H1 (cell line): ENCODE data around the gene KPNA6. TPM values are rescaled to one million over a fixed set of nuclear protein-coding genes. Genes with fewer than 3 reads are reported as not detected.

Experiments
- polyA plus RNA-seq, 7 experiments: library from polyadenylated mRNA; depleted of rRNA in 3 of 7; stranded (reverse) in 5 of 7; unstranded in 2 of 7; fragments of >200 nt in 5 of 7; fragments of 200-250 nt in 2 of 7; gene quantifications; 1 replicate in 5 of 7; 2 replicates in 1 of 7; 4 replicates in 1 of 7; pipeline versions ENCODE4 v1.2.1 to v1.2.3, GENCODE V29; 2011 to 2013; ENCODE audit warnings: missing spikeins in 2 of 7, mixed read lengths in 2 of 7
- total RNA-seq: library from RNA; stranded (reverse); fragmentation: NEBNext Ultra II Directional; extraction: Animal tissue kit (Norgen Biotek cat#: 25700); gene quantifications from 2 replicates; pipeline ENCODE4 v1.2.1, GENCODE V29; 2021
- TF ChIP-seq, protein P1 (sequence below): IDR thresholded peaks from 2 replicates; pipeline ENCODE4 v1.6.1; 2011; ENCODE audit warnings: low read length, improper control_type of control experiment

The KPNA6 gene
- total and polyA plus RNA-seq, 2 of the 8 experiments (the other 6 are each of a cell fraction or from before 2014, with no cell fraction given), result 24.2 to 120 TPM

DNA sequence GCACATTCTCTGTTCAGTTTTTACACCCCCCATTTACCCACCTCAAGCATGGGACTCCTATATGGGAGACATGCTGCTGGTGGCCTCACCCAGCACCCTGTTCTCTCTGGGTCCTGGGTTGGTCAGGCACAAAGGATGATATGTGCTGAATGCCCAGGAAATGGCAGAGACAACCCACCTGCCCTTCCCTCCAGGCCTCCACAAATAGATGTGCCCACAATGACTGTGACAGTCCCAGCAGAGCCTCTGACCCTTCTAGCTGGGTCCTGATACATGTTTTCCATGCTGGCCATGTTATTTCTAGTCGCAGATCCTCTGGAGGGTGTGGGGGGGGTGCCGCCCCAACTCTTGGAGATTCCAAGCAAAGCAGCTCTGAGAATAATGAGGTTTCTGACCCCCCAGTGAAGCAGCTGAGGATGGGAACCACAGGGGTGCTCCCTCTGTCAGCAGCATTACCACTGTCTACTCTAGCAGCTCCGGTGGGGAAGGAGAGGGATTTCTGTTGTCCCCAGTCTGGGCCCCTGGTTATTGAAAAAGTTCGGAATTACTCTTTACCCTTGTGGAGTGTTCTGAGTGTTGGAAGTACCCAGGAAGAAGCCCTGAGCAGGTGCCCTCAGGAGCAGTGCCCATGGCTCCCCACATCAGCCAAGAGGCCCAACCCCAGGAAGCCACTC, 91.3 kb downstream of the KPNA6 start (continued):
- TF ChIP-seq, protein P1, sequence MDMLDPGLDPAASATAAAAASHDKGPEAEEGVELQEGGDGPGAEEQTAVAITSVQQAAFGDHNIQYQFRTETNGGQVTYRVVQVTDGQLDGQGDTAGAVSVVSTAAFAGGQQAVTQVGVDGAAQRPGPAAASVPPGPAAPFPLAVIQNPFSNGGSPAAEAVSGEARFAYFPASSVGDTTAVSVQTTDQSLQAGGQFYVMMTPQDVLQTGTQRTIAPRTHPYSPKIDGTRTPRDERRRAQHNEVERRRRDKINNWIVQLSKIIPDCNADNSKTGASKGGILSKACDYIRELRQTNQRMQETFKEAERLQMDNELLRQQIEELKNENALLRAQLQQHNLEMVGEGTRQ, result no peak
